HG03064 (cell line): ENCODE measurements around the gene IL1R1.

Experiments used
- ATAC-seq: cut with Tn5 transposase; IDR thresholded peaks from one replicate; pipeline ENCODE4 v1.9.1; 2021; ENCODE audit warnings: low read depth; ENCODE audit not compliant: unreplicated experiment

IL1R1 gene

DNA sequence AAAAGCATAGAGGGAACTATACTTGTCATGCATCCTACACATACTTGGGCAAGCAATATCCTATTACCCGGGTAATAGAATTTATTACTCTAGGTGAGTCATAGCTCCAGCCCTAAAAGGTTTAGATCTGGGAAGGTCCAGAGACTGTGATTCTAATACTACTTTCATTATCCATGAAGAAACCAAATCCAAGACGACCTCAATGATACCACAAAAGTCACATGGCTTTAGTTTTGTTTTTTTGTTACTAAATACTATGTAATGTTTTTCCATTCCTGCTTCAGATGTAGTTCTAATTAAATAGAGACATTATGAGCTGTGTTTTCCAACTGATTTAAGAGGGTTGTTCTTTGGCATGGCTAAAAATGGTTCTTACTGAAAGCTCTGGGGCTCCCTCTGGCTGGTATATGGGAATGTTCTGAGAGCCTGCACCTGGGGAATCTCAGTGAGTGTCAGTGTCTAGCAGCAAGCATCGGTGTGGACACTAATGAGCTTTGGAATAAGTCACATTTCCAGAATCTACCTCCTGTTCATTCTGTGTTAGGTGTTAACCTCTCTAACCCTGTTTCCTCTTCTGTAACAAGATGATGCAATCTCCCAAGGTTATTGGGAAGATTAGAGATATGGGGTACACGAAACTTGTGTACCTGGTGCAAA lies 23.8 kb downstream of the IL1R1 start:
- no peak for ATAC-seq

DNA sequence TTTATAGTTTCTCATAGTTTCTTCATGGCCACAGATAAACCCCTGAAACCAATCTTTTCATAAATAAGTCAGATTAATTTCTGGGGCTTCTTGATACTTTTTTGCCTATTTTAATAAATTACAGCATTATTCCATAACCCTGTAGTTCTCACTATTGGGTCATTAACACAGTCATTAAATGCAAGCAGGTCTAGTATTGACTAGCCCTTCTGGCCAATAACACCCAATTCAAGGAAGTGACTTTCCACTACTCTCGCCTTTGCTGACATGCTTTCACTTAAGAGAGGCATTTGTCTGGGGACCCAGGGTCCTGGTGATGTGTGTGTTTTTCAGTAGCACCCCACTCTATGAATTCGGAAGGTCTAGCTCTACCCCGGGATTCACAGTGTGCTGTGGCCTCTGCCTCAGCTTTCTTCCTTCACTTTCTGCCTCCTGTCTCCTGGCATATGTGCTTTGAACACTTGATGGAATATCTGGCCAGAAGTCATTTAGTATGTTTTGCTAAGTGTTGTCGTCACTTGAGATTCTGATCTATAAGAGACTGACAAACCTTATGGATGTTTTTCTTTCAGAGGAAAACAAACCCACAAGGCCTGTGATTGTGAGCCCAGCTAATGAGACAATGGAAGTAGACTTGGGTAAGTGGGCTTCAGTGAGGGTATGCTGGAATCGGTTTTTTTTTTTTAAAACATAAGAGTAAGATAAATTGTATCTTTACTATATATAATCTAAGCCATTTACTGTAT lies 25.7 kb downstream of the IL1R1 start:
- no peak for ATAC-seq

DNA sequence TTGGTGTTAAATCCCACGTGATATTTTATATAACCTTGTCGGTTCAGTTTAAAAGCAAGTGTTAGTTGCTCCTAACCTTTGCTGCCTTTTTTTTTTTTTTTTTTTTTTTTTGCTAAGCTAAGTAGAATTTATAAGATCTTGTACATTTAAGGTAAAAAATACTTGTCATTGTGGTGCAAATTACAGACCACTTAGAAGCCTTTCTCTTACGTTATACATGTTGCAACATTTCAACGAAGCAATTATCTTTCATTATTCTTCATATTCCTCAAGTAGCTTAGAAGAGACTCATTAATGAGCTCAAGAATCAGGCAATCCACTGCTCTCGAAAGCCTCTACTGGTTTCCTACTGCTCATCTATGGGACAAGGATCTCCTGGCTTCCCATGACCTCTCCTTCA lies 29.4 kb downstream of the IL1R1 start:
- no peak for ATAC-seq

DNA sequence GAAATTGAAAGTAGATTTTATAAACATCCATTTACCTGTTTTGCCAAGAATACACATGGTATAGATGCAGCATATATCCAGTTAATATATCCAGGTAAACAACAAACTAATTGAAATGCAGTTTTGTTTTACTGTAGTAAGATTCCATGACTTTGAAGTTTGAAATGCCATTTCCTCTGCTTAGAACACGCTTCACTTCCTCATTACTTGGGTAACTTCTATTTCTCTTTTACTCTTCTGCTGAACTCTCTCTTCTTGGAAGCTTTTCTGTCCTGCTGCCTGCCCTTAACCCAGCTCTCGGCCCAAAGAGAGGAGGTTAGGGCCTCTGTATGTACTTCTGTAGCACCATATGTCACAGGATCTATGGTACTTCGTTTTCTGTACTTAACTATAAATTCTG lies 30.2 kb downstream of the IL1R1 start:
- no peak for ATAC-seq

DNA sequence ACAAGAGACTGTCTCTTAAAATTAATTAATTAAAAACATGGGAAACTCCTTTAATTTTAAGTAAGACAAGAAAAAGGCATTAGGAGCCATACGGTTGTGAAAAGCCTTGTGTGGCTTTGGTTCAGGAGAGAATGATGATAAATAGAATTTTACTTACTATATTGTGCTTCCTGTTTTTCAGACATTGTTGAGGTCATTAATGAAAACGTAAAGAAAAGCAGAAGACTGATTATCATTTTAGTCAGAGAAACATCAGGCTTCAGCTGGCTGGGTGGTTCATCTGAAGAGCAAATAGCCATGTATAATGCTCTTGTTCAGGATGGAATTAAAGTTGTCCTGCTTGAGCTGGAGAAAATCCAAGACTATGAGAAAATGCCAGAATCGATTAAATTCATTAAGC lies 33.6 kb downstream of the IL1R1 start:
- no peak for ATAC-seq

DNA sequence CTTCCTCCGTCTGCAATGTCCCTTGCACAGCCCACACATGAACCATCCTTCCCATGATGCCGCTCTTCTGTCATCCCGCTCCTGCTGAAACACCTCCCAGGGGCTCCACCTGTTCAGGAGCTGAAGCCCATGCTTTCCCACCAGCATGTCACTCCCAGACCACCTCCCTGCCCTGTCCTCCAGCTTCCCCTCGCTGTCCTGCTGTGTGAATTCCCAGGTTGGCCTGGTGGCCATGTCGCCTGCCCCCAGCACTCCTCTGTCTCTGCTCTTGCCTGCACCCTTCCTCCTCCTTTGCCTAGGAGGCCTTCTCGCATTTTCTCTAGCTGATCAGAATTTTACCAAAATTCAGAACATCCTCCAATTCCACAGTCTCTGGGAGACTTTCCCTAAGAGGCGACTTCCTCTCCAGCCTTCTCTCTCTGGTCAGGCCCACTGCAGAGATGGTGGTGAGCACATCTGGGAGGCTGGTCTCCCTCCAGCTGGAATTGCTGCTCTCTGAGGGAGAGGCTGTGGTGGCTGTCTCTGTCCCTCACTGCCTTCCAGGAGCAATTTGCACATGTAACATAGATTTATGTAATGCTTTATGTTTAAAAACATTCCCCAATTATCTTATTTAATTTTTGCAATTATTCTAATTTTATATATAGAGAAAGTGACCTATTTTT lies 35.4 kb downstream of the IL1R1 start:
- no peak for ATAC-seq

DNA sequence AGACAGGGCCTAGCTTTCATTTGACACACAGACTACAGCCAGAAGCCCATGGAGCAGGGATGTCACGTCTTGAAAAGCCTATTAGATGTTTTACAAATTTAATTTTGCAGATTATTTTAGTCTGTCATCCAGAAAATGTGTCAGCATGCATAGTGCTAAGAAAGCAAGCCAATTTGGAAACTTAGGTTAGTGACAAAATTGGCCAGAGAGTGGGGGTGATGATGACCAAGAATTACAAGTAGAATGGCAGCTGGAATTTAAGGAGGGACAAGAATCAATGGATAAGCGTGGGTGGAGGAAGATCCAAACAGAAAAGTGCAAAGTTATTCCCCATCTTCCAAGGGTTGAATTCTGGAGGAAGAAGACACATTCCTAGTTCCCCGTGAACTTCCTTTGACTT lies 36.5 kb downstream of the IL1R1 start:
- no peak for ATAC-seq

DNA sequence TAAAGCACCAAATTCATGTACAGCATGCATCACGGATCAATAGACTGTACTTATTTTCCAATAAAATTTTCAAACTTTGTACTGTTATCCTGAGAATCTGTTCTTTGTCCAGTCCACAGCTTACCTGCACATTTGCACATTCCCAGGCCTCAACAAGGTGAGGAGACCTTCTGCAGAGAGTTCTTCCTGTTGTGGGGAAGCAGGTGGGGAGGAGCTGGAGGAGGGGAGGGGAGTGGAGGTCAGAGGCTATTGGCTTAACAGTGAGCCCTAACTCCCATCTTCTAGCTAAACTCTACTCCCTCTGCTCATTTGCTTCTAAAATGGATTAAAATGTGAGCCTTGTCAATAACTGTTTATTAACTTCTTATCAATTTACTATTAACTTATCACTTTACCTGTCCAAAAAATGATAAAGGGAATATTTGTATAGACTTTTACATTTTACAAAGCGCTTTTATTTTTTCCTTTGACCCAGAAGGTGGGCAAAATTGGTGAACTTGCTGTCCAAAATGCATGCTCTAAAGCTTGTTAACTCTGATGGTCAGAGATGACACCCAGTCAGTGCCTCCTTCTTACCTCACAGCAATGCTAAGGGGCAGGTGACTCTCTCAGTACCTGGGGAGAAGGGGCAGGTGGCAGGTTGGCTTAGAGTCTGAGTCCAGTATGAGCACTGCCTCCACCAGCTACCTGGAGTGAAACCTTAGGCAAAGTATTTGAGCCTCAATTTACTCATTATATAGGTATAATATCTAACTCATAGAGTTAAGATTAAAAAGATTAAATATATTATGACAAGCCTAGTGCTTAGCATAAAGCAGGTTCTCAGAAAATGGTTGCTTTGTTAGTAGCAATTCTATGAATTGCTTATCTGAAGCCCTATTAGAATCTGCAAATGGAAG lies 37.5 kb downstream of the IL1R1 start:
- no peak for ATAC-seq

DNA sequence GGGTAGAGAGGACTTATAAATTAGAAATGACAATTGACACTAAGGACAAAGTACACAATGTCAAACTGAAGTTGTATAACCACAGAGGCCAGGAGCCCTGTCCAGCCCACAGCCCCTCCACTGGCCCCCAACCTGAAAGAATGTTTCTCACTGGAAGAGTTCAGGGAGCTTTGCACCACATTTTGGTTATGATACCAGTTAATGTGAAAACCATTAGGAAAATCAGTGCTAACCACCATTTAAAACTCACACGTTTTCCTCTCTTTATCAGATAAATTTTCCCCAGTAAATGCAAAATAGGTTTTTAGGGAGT lies 38.1 kb downstream of the IL1R1 start:
- no peak for ATAC-seq

DNA sequence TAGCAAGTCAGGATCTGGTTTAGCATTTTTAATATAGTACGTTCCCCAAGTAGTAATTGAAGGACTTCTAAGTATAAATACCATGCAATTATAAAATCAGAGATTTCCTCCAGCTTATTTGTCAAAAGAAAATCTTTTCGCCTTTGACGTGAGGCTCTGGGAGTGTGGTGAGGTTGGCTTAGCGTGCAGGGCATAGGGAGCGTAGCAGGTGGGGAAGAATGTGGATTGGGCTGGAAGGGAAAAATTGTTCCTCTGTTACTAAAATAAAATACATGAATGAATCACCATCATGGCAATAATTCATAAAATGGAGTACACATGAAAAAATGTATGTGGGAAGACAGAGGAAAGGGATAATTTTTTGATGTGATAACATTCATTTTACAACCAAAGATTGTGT lies 38.8 kb downstream of the IL1R1 start:
- ATAC-seq: no peak

DNA sequence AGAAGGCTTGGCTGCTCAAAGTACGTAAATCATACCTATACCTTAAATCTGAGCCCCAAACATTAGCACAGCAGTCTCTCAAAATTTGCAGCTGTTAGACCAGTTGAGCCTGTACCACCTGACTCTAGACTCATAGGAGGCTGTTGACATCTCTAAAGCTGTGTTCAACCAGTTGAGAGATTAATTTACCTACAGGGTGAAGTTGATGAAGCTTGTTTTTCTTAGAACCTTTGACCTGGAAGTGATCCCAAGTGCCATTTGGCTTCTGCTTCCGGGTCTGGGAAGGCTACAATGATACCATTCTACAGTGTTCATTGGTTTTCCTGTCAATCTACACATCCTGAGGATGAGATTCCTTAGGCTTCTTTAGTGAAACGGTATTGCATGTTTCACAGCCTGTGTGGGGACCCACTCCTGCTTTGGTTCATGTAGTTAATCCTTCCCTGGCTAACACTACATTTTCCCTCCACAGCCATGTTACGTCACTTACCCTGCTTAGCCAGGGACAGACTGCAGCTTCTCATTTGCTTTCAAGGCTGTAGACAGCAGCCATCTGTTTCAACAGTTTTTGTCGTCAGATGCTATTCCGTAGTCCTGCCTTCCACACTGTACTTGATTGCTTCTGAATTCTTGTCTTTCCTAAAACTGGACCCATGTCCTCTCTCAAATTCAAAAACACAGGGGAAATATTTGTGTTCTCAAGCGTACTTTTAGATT lies 39.5 kb downstream of the IL1R1 start:
- no peak for ATAC-seq

DNA sequence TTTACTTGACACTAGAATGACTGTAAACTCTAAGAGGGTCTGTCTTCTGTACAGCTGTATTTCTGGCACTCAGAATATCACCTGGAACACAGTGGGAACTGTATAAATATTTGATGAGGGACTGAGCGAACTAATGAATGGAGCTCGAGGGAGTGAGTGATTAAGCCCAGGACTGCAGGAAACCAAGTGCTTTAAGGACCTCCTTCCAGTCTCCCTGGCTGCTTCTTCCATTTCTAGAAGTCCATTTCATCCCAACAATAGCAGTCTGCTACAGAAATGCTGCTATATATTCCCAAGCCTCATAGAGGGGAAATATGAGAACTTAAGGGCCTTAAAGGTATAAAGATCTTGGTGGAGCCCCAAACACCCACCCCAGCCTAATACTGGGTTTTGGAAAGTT lies 41.5 kb downstream of the IL1R1 start:
- ATAC-seq: no peak

DNA sequence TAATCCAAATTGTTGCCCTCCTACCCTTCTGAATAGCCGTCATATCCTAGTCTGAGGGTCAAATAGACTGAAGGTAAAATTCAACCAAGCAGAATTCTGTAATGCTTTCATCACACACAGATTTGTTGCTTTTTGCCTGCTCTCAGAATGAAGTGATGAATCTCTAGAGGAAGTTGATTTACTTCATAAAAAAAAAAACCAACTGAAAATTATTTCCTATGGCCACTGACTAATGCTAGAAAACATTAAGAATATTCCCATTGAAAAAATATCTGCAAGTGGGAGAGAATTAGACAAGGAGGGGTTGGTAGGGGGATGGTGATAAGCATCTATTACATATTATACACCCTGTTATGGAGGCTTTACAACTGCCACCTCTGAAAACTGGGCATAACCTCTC lies 42.0 kb downstream of the IL1R1 start:
- no peak for ATAC-seq

DNA sequence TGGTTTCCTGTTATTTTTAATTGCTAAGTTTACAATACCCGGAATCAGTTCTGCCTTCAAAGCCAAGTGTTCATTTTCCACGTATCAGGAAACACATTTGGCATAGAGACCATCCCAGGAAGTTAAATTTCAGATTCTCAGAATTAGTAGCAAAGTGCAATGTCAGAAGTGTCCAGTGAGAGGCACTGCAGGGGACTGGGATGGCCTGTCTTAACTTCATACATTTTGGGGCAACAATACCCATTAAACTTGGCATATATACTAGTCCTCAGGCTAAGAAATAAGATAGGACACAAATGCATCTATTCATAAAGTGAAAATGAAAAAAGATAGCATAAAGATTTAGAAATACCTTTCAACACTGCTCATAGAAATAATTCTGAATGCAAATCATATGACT lies 42.8 kb downstream of the IL1R1 start:
- no peak for ATAC-seq

DNA sequence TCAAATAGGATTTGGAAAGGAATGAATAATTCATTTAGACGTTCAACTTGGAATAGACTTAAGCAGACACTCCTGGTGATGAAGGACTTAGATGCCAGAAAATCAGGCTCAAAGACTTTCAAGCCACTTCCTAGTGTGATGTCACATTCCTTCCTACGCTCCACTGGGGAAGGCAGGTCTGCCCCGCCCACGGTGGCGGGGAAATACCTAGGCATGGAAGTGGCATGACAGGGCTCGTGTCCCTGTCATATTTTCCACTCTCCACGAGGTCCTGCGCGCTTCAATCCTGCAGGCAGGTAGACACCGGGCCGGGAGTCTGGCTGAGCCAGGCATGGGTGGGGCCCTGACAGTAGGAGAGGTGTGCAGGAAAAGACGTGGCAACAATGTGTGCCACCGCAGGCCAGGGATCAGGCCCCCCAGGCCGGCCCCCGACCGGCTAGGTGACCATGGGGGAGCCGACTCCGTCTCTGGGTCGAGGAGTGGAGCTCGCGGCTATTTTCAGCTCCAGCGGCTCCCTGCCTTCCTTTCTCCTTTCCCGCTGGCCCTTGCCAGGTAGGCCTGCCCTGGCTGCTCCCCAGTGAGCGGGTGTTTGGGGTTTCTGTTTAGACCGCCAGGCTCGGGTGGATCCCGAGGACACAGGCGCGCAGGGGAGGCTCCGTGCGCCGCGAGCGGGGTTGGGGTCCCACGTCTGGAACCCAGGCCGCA lies 44.4 kb downstream of the IL1R1 start, which contains the start of gene IL1RL2:
IL1RL2 (plus strand) TSS at position 233 of the 705 bp plus-strand sequence. CDS start 845 bp downstream, outside the sequence.
- no peak for ATAC-seq

DNA sequence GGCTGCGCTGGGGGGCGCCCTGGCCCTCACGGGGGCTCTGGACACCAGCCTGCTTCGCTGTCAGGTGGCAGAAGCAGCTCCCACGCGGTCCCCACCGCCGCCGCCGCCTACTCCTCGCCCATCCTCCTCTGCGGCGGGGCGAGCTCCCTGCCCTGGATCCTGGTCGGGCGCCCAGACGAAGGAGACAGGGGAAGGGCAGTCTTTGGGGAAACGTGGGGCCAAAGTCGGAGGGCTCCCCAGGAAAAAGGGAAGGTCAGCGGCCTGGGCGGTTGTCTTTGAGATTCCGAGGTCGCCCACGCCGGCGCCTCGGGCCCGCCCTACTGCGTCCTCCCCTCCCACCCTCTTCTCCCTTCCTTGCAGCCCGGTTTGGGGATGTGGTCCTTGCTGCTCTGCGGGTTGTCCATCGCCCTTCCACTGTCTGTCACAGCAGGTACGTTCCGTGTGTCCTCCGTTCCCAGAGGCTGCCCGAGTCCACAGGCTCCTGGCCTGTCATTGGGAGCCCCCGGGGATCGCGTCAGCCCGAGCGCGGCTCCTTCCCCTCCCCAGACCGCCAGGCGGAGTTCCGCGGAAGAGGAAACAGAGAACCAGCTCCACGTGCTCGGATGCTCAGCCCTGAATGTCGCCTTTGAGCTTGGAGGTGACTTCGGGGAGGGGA lies 45.1 kb downstream of the IL1R1 start:
- no peak for ATAC-seq

DNA sequence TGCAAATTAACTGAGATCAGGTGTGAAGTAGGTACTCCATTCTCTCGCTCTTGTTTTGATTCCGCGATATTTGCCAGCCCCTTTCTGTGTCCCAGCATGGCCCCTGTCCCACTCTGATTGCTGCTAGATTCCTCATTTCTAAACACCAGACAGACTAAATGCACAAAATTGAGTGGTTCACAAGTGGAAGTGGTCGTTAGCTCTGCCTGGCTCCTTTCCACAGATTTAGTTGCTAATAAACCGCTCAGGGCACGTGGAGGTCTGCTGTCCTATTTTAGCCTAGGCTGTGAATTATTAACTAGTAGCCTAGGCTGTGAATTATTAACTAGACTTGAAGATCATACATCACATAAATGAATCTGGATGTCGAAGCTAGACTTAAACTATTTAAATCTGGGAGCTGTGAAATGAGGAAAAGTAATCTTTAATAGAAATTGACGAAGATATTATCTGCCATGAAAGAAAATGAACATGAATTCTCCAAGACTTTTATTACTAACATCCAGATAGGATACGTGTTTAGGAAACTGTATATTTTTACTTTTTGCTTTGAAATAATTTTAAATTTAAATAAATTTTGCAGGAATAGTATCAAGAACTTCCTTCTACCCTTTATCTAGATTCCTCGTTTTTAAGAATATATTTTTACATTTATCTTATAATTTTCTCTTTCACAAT lies 48.0 kb downstream of the IL1R1 start:
- ATAC-seq: no peak

DNA sequence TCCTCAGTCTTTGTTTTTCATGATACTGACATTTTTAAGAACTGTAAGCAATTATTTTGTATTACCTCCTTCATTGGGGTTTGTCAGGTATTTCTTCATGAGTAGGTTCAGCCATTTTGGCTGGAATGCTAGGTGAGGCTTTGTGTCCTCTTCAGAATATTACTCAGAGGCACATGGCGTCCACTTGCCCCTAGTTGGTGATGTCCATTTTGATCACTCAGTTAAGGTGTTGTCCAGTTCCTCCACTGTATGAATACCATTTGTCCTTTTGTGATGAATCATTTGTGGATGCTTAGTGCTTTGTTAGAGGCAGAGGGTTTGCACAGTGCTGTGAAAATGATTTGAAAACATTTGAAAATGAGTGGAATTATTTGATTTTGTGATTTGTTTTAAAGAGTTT lies 49.0 kb downstream of the IL1R1 start:
- ATAC-seq: no peak

DNA sequence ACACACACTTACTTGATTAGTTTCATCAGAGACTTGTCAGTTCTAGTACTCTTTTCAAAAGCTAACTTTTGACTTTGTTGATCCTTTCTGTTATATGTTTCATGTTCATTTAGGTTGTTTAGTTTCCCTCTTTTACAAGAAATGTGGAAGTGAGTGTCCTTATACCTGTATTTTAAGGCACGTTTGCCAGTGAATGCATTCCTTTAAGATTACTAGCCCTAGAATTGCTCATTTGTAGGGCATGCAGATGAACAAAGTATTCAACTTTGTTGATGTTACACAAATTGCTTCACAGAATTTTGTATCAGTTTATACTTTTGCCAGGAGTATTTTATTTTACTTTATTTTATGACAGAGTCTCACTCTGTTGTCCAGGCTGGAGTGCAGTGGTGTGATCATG lies 50.5 kb downstream of the IL1R1 start:
- ATAC-seq: no peak
